HEK293 (cell line): ENCODE results near the gene ZNF12.

Source experiments
- CTCF ChIA-PET: fragments of 350-600 bp; formaldehyde crosslinking; extraction: SDS; loops from one replicate; lab custom pipeline; 2021; ENCODE audit warnings: antibody characterized with exemption; lab: Yijun Ruan, JAX
- POLR2A ChIA-PET: fragments of 300-600 bp; formaldehyde crosslinking; extraction: SDS; loops from one replicate; lab custom pipeline; 2020; ENCODE audit warnings: antibody characterized with exemption, inconsistent platforms; lab: Yijun Ruan, JAX
- H3K27ac ChIP-seq: fragments of 200-500 bp; sonication (Bioruptor generic); 2 replicates; pipeline ENCODE4 v1.5.1; 2014; ENCODE audit warnings: low read depth, low read length, control low read depth, inconsistent platforms; ENCODE audit errors: extremely low read depth
- H3K36me3 ChIP-seq, 2 experiments: fragments of 200-500 bp in 1 of 2; sonication (Bioruptor generic) in 1 of 2; 1 replicate in 1 of 2; 2 replicates in 1 of 2; pipeline ENCODE4 v1.5.1; 2014 to 2017; ENCODE audit warnings: inconsistent platforms in 2 of 2, low read length in 2 of 2; ENCODE audit not compliant: control insufficient read depth in 2 of 2, insufficient read depth in 1 of 2
- H3K4me1 ChIP-seq: fragments of 200-500 bp; sonication (Bioruptor generic); 2 replicates; pipeline ENCODE4 v1.5.1; 2014; ENCODE audit warnings: mild to moderate bottlenecking, low read length, inconsistent platforms; ENCODE audit not compliant: control insufficient read depth, insufficient read depth
- H3K4me3 ChIP-seq: 2 replicates; pipeline ENCODE4 v1.5.1; 2011; ENCODE audit warnings: low read depth, mild to moderate bottlenecking, control low read depth, low read length, moderate library complexity
- H3K9me3 ChIP-seq: fragments of 200-500 bp; sonication (Bioruptor generic); 2 replicates; pipeline ENCODE4 v1.5.1; 2014; ENCODE audit warnings: low read depth, low read length, inconsistent platforms; ENCODE audit not compliant: control insufficient read depth, insufficient read depth
- GLI2 ChIP-seq: fragments of 450-650 bp; formaldehyde crosslinking; IDR thresholded peaks from 2 replicates; pipeline ENCODE4; 2017; ENCODE audit warnings: missing biosample characterization, missing genetic modification characterization, low read depth, borderline replicate concordance
- GLIS2 ChIP-seq: fragments of 450-650 bp; formaldehyde crosslinking; IDR thresholded peaks from 2 replicates; pipeline ENCODE4 v1.5.1; 2016; ENCODE audit warnings: missing biosample characterization, missing genetic modification characterization
- KLF8 ChIP-seq: fragments of 450-650 bp; formaldehyde crosslinking; IDR thresholded peaks from 2 replicates; pipeline ENCODE4 v1.5.1; 2016; ENCODE audit warnings: missing biosample characterization, missing genetic modification characterization
- MEIS1 ChIP-seq: sonication (generic); formaldehyde crosslinking; IDR thresholded peaks from 2 replicates; pipeline ENCODE4 v1.8.1; 2022; ENCODE audit warnings: missing genetic modification reagents, mild to moderate bottlenecking, borderline replicate concordance
- SALL2 ChIP-seq: fragments of 450-650 bp; formaldehyde crosslinking; IDR thresholded peaks from 2 replicates; pipeline ENCODE4 v1.5.0; 2017; ENCODE audit warnings: missing biosample characterization, mild to moderate bottlenecking, missing genetic modification characterization, borderline replicate concordance
- SP3 ChIP-seq: fragments of 450-650 bp; formaldehyde crosslinking; IDR thresholded peaks from 2 replicates; pipeline ENCODE4 v1.5.1; 2016; ENCODE audit warnings: missing biosample characterization, missing genetic modification characterization
- ZBTB11 ChIP-seq: fragments of 450-650 bp; formaldehyde crosslinking; conservative IDR thresholded peaks from 2 replicates; pipeline ENCODE4 v1.5.1; 2016; ENCODE audit warnings: low read depth, missing biosample characterization, missing genetic modification characterization
- ZBTB17 ChIP-seq: fragments of 450-650 bp; formaldehyde crosslinking; IDR thresholded peaks from 2 replicates; pipeline ENCODE4 v1.5.1; 2016; ENCODE audit warnings: missing biosample characterization, missing genetic modification characterization
- ZBTB21 ChIP-seq: fragments of 450-650 bp; formaldehyde crosslinking; IDR thresholded peaks from 2 replicates; pipeline ENCODE4 v1.5.1; 2017; ENCODE audit warnings: missing biosample characterization, missing genetic modification characterization
- ZFHX2 ChIP-seq: fragments of 450-650 bp; formaldehyde crosslinking; conservative IDR thresholded peaks from 2 replicates; pipeline ENCODE4 v1.5.1; 2016; ENCODE audit warnings: missing biosample characterization, missing genetic modification characterization
- ZNF169 ChIP-seq: fragments of 450-650 bp; formaldehyde crosslinking; IDR thresholded peaks from 2 replicates; pipeline ENCODE4 v1.5.1; 2016; ENCODE audit warnings: missing biosample characterization, missing genetic modification characterization
- ZNF335 ChIP-seq: fragments of 450-650 bp; formaldehyde crosslinking; conservative IDR thresholded peaks from 2 replicates; pipeline ENCODE4 v1.5.1; 2016; ENCODE audit warnings: missing biosample characterization, missing genetic modification characterization
- ZNF341 ChIP-seq: fragments of 450-650 bp; formaldehyde crosslinking; IDR thresholded peaks from 2 replicates; pipeline ENCODE4; 2016; ENCODE audit warnings: low read depth, missing biosample characterization, missing genetic modification characterization
- ZNF398 ChIP-seq: fragments of 450-650 bp; formaldehyde crosslinking; IDR thresholded peaks from 2 replicates; pipeline ENCODE4 v1.5.1; 2017; ENCODE audit warnings: missing biosample characterization, missing genetic modification characterization
- ZNF404 ChIP-seq: fragments of 450-650 bp; formaldehyde crosslinking; IDR thresholded peaks from 2 replicates; pipeline ENCODE4 v1.5.1; 2017; ENCODE audit warnings: missing biosample characterization, missing genetic modification characterization
- ZNF423 ChIP-seq: fragments of 450-650 bp; formaldehyde crosslinking; IDR thresholded peaks from 2 replicates; pipeline ENCODE4 v1.5.1; 2016; ENCODE audit warnings: missing biosample characterization, missing genetic modification characterization
- ZNF585B ChIP-seq: fragments of 450-650 bp; formaldehyde crosslinking; IDR thresholded peaks from 2 replicates; pipeline ENCODE4 v1.5.1; 2016; ENCODE audit warnings: missing biosample characterization, missing genetic modification characterization
- ZNF600 ChIP-seq: fragments of 450-650 bp; formaldehyde crosslinking; IDR thresholded peaks from 2 replicates; pipeline ENCODE4 v1.5.1; 2016; ENCODE audit warnings: missing biosample characterization, missing genetic modification characterization
- ZNF621 ChIP-seq: fragments of 450-650 bp; formaldehyde crosslinking; IDR thresholded peaks from 2 replicates; pipeline ENCODE4 v1.5.1; 2017; ENCODE audit warnings: missing biosample characterization, missing genetic modification characterization
- ZNF670 ChIP-seq: fragments of 450-650 bp; formaldehyde crosslinking; IDR thresholded peaks from 2 replicates; pipeline ENCODE4 v1.5.1; 2016; ENCODE audit warnings: missing biosample characterization, missing genetic modification characterization, low read depth
- ZNF76 ChIP-seq: fragments of 450-650 bp; formaldehyde crosslinking; IDR thresholded peaks from 2 replicates; pipeline ENCODE4; 2016; ENCODE audit warnings: low read depth, missing biosample characterization, missing genetic modification characterization, borderline replicate concordance
- TF ChIP-seq, protein P1 (sequence below): fragments of 450-650 bp; formaldehyde crosslinking; IDR thresholded peaks from 2 replicates; pipeline ENCODE4 v1.5.1; 2016; ENCODE audit warnings: missing biosample characterization, missing genetic modification characterization
- TF ChIP-seq, protein P2 (sequence below): fragments of 450-650 bp; formaldehyde crosslinking; IDR thresholded peaks from 2 replicates; pipeline ENCODE4 v1.5.1; 2016; ENCODE audit warnings: missing biosample characterization, missing genetic modification characterization

Gene ZNF12

DNA sequence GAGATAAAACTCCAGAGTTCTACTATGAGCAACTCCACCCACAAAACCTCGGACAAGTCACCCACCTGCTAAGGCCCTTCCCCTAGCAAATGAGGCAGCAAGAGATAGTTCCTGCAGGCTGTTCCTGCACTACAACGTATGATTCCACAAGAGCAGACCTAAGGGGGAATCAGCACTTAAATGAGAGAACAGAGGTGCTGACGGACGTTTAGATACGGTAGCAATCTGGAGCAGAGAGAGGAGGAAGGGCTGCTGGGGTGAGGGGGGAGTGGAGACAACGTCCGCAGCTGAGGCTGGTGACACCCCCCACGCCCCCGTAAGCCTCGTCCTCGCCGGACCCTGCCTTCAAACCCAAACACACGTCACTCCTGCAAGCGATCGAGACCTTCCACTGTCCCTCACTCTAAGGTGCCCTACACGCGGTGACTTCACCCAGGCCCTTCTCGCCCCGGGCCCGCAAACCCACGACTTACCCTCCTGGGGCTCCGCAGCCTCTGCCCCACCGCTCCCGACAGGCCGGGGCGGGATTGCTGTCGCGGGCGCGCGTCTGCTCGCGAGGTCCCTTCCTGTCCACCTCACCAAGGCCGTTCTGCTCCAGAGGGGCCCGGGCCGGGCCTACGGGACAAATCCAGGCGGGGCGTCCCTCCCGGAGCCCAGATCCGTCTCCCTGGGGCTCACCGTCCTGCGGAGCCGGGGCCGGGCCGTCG, 635 bp downstream of the ZNF12 start (continued):
- TF ChIP-seq ZNF423 (tag by site-specific recombination) (no peak), ZBTB17 (tag by site-specific recombination) (peak; percentile 20; the same call in 1 of the 2 replicates), GLI2 (tag by site-specific recombination) (no peak), MEIS1 (CRISPR knock-in tag) (no peak), ZNF341 (tag by site-specific recombination) (peak; percentile 64; the same call in 1 of the 2 replicates), GLIS2 (no peak), ZNF169 (tag by site-specific recombination) (no peak), ZNF335 (tag by site-specific recombination) (peak; percentile 57), ZFHX2 (tag by site-specific recombination) (peak; percentile 31; the same call in 1 of the 2 replicates), ZBTB11 (tag by site-specific recombination) (0 out of 2 replicates have a peak, but pooled peaks have one; percentile 15), ZNF600 (tag by site-specific recombination) (peak; percentile 38; the same call in 1 of the 2 replicates), ZNF585B (peak; percentile 48; the same call in 1 of the 2 replicates)
- TF ChIP-seq, protein P1, sequence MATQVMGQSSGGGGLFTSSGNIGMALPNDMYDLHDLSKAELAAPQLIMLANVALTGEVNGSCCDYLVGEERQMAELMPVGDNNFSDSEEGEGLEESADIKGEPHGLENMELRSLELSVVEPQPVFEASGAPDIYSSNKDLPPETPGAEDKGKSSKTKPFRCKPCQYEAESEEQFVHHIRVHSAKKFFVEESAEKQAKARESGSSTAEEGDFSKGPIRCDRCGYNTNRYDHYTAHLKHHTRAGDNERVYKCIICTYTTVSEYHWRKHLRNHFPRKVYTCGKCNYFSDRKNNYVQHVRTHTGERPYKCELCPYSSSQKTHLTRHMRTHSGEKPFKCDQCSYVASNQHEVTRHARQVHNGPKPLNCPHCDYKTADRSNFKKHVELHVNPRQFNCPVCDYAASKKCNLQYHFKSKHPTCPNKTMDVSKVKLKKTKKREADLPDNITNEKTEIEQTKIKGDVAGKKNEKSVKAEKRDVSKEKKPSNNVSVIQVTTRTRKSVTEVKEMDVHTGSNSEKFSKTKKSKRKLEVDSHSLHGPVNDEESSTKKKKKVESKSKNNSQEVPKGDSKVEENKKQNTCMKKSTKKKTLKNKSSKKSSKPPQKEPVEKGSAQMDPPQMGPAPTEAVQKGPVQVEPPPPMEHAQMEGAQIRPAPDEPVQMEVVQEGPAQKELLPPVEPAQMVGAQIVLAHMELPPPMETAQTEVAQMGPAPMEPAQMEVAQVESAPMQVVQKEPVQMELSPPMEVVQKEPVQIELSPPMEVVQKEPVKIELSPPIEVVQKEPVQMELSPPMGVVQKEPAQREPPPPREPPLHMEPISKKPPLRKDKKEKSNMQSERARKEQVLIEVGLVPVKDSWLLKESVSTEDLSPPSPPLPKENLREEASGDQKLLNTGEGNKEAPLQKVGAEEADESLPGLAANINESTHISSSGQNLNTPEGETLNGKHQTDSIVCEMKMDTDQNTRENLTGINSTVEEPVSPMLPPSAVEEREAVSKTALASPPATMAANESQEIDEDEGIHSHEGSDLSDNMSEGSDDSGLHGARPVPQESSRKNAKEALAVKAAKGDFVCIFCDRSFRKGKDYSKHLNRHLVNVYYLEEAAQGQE (tag by site-specific recombination) = 0 out of 2 replicates have a peak, but pooled peaks have one; percentile 24
- TF ChIP-seq, protein P2, sequence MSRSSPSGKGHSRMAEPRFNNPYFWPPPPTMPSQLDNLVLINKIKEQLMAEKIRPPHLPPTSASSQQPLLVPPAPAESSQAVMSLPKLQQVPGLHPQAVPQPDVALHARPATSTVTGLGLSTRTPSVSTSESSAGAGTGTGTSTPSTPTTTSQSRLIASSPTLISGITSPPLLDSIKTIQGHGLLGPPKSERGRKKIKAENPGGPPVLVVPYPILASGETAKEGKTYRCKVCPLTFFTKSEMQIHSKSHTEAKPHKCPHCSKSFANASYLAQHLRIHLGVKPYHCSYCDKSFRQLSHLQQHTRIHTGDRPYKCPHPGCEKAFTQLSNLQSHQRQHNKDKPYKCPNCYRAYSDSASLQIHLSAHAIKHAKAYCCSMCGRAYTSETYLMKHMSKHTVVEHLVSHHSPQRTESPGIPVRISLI (tag by site-specific recombination) = no peak

- ChIA-PET POLR2A (interaction anchor here (1.0 kb wide), 1 partner anchor 19 kb away, joined by 3 read pairs; no protein-coding TSS in a partner anchor), CTCF (no interaction called here)
- Histone ChIP-seq H3K4me1 (no peaks in the 10 kb centered on the region), H3K9me3 (peaks cover 3% of the 10 kb centered on the region; the same call in 1 of the 2 replicates), H3K27ac (no peak overlapping the region), H3K36me3 (peaks cover 41 to 77% of the 10 kb centered on the region in 2 experiments), H3K4me3 (no peak overlapping the region)
- no peak for TF ChIP-seq ZNF398 (tag by site-specific recombination)
- TF ChIP-seq SALL2 = no peak
- TF ChIP-seq KLF8 (tag by site-specific recombination) = no peak
- TF ChIP-seq ZNF76 = no peak
- TF ChIP-seq ZFHX2 (tag by site-specific recombination) = no peak
- no peak for TF ChIP-seq ZBTB21 (tag by site-specific recombination)
- no peak for TF ChIP-seq ZNF670
- no peak for TF ChIP-seq ZNF621 (tag by site-specific recombination)
- TF ChIP-seq ZNF404 = no peak
- no peak for TF ChIP-seq SP3 (tag by site-specific recombination)
Observed at GRCh38 chr7:6701860-6702259, 4.9 kb downstream of the ZNF12 start.
